Measurements from ENCODE around the gene BTNL3.

The BTNL3 gene, protein sequence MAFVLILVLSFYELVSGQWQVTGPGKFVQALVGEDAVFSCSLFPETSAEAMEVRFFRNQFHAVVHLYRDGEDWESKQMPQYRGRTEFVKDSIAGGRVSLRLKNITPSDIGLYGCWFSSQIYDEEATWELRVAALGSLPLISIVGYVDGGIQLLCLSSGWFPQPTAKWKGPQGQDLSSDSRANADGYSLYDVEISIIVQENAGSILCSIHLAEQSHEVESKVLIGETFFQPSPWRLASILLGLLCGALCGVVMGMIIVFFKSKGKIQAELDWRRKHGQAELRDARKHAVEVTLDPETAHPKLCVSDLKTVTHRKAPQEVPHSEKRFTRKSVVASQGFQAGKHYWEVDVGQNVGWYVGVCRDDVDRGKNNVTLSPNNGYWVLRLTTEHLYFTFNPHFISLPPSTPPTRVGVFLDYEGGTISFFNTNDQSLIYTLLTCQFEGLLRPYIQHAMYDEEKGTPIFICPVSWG

DNA sequence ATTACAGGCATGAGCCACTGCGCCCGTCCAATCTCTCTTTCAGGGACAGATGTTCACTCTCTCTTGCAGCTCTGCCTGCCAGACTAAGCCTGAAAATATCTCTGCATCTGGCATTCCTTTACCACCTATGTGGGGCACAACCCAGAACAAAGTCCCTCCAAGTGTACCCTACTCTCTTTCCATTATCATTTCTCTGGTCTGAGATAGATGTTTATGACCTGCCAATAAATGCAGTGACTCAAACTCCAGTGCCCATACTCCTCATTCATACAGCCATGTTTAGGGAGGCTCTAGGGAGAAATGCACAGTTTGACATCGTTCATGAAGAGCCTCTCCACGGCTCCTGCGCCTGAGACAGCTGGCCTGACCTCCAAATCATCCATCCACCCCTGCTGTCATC is at the start of gene BTNL3:
BTNL3 (plus strand) TSS at position 255 of the 400 bp plus-strand sequence. CDS start 183 bp downstream, outside the sequence.
- no peak for DNase-seq (ENCODE audit: extremely low read depth, insufficient read length)
- no peaks in the 10 kb centered on the region for H3K36me3 ChIP-seq (ENCODE audit: control insufficient read depth, insufficient read depth, low read length)
- H3K27me3 ChIP-seq (replicated peaks; ENCODE audit: control insufficient read depth, insufficient read depth, low read length) = no peaks in the 10 kb centered on the region
- TF ChIP-seq CTCF (IDR thresholded peaks at IDR 0.05; ENCODE audit: insufficient read depth, low read length, poor library complexity, severe bottlenecking) = no peak
- H3K4me3 ChIP-seq (replicated peaks; ENCODE audit: low read depth, low read length) = no peak within 1 kb of the TSS

GRCh38 chr5:180950291-180950949 is 38.2 kb upstream of the BTNL3 start:
- H3K4me3 ChIP-seq (replicated peaks; ENCODE audit: low read depth, low read length) = no peak overlapping the region
- no peaks in the 10 kb centered on the region for H3K36me3 ChIP-seq (ENCODE audit: control insufficient read depth, insufficient read depth, low read length)
- TF ChIP-seq CTCF (IDR thresholded peaks at IDR 0.05; ENCODE audit: insufficient read depth, low read length, poor library complexity, severe bottlenecking) = no peak
- H3K27me3 ChIP-seq (replicated peaks; ENCODE audit: control insufficient read depth, insufficient read depth, low read length) = no peaks in the 10 kb centered on the region
- DNase-seq (ENCODE audit: extremely low read depth, insufficient read length) = no peak

DNA sequence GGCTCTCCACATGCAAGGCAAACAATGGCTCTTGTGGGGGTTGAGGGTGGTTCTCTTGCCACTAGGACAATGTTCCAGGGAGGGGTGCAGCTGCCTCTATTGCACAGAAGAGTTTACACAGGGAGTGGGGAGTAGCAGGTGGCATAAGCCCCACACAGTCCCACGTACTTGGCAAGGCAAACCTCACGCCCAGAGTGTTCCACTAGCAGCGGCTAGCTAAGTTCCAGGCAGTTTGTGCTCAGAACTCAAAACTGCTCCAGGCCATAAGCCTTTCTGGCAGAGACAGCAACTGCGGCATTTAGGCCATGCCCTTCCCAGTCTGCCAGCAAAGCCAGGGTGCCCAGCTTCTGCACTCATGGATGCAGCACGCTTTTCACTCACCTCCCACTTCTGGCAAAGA is 29.0 kb upstream of the BTNL3 start:
- H3K27me3 ChIP-seq (replicated peaks; ENCODE audit: control insufficient read depth, insufficient read depth, low read length) = no peaks in the 10 kb centered on the region
- no peaks in the 10 kb centered on the region for H3K36me3 ChIP-seq (ENCODE audit: control insufficient read depth, insufficient read depth, low read length)
- no peak overlapping the region for H3K4me3 ChIP-seq (replicated peaks; ENCODE audit: low read depth, low read length)
- DNase-seq (ENCODE audit: extremely low read depth, insufficient read length) = no peak
- TF ChIP-seq CTCF (IDR thresholded peaks at IDR 0.05; ENCODE audit: insufficient read depth, low read length, poor library complexity, severe bottlenecking) = no peak

GRCh38 chr5:180960209-180960608 is 28.4 kb upstream of the BTNL3 start:
- TF ChIP-seq CTCF (IDR thresholded peaks at IDR 0.05; ENCODE audit: insufficient read depth, low read length, poor library complexity, severe bottlenecking) = no peak
- no peak for DNase-seq (ENCODE audit: extremely low read depth, insufficient read length)
- H3K4me3 ChIP-seq (replicated peaks; ENCODE audit: low read depth, low read length) = no peak overlapping the region
- no peaks in the 10 kb centered on the region for H3K27me3 ChIP-seq (replicated peaks; ENCODE audit: control insufficient read depth, insufficient read depth, low read length)
- H3K36me3 ChIP-seq (ENCODE audit: control insufficient read depth, insufficient read depth, low read length) = no peaks in the 10 kb centered on the region

DNA sequence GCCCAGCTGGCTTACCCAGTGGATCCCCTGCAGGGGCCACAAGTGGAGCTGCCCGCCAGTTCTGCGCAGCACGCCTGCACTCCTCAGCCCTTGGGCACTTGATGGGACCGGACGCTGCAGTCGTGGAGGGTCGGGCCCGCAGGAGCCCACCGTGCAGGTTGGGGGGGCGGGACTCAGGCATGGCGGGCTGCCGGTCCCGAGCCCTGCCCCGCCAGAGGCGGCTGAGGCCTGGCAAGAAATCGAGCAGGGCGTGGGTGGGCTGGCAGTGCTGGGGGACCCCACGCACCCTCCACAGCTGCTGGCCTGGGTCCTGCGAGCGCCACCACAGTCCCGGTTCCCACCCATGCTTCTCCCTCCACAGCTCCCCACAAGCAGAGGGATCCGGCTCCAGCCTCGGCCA is 19.2 kb upstream of the BTNL3 start:
- Histone ChIP-seq H3K36me3 (ENCODE audit: control insufficient read depth, insufficient read depth, low read length) (no peaks in the 10 kb centered on the region), H3K4me3 (replicated peaks; ENCODE audit: low read depth, low read length) (no peak overlapping the region), H3K27me3 (replicated peaks; ENCODE audit: control insufficient read depth, insufficient read depth, low read length) (no peaks in the 10 kb centered on the region)
- no peak for TF ChIP-seq CTCF (IDR thresholded peaks at IDR 0.05; ENCODE audit: insufficient read depth, low read length, poor library complexity, severe bottlenecking)
- DNase-seq (ENCODE audit: extremely low read depth, insufficient read length) = no peak

Data from GM06990 (cell line).